Lung (tissue), 12 donors: ENCODE results near the gene DYSF. TPM values are rescaled to one million over a fixed set of nuclear protein-coding genes. Genes with fewer than 3 reads are reported as not detected.

Experiments
- ATAC-seq: fragments of 200-7000 bp; cut with Tn5 transposase; one replicate; pipeline ENCODE4 v1.9.1; 2020; ENCODE audit warnings: moderate number of reproducible peaks; ENCODE audit not compliant: insufficient read depth, low FRiP score
- DNase-seq, 3 donors: peaks; one replicate each; pipeline ENCODE4 v3.0.0-alpha.2; 2013 to 2017
- H3K27ac ChIP-seq, 2 donors: one replicate each; pipeline ENCODE4 v1.5.1; 2013; ENCODE audit warnings: mild to moderate bottlenecking in 2 of 2, moderate library complexity in 2 of 2, control low read depth in 1 of 2, inconsistent platforms in 1 of 2, low read depth in 1 of 2, low read length in 1 of 2
- H3K27me3 ChIP-seq, 3 donors: one replicate each; pipeline ENCODE4 v1.5.1; 2013; ENCODE audit warnings: low read length in 2 of 3; ENCODE audit not compliant: control insufficient read depth in 3 of 3, insufficient read depth in 3 of 3
- H3K36me3 ChIP-seq, 4 donors: one replicate each; pipeline ENCODE4 v1.5.1; 2013; ENCODE audit warnings: low read length in 4 of 4, mild to moderate bottlenecking in 1 of 4, moderate library complexity in 1 of 4; ENCODE audit not compliant: control insufficient read depth in 4 of 4, insufficient read depth in 4 of 4
- H3K4me1 ChIP-seq, 5 donors: one replicate each; pipeline ENCODE4 v1.5.1; 2013; ENCODE audit warnings: low read length in 5 of 5, mild to moderate bottlenecking in 2 of 5, moderate library complexity in 1 of 5; ENCODE audit not compliant: control insufficient read depth in 5 of 5, insufficient read depth in 5 of 5
- H3K4me3 ChIP-seq: one replicate; pipeline ENCODE4 v1.5.1; 2013; ENCODE audit warnings: mild to moderate bottlenecking, control low read depth, moderate library complexity
- H3K9ac ChIP-seq, 2 donors: one replicate each; pipeline ENCODE4 v1.5.1; 2013; ENCODE audit warnings: low read length in 2 of 2, control low read depth in 1 of 2; ENCODE audit not compliant: insufficient read depth in 1 of 2
- H3K9me3 ChIP-seq, 4 donors: one replicate each; pipeline ENCODE4 v1.5.1; 2013; ENCODE audit warnings: low read length in 3 of 4, mild to moderate bottlenecking in 1 of 4, moderate library complexity in 1 of 4; ENCODE audit not compliant: control insufficient read depth in 4 of 4, insufficient read depth in 3 of 4
- WGBS, 2 donors: extraction: QIAGEN DNeasy Blood & Tissue Kit; methylation state at CpG; one replicate each; pipeline ENCODE4 v1.1.7; 2013; 5-methylcytosine and 5-hydroxymethylcytosine counted together
- polyA plus RNA-seq, 2 donors: library from polyadenylated mRNA; stranded (reverse); fragments of 200-250 nt; gene quantifications; one replicate each; pipeline ENCODE4 v1.2.1, GENCODE V29; 2013
- total RNA-seq, 2 donors: library from RNA; depleted of rRNA in 1 of 2; stranded (reverse); fragments of >200 nt in 1 of 2; gene quantifications; one replicate each; pipeline ENCODE4 v1.2.1, GENCODE V29; 2014 to 2021
- TF ChIP-seq, protein P1 (sequence below): IDR thresholded peaks from 2 replicates; pipeline ENCODE4 v1.5.1; 2012; ENCODE audit warnings: mild to moderate bottlenecking; ENCODE audit errors: control extremely low read depth, extremely low read depth
- donor health status: control.
- donor health status: control.
- donor health status: Bipolar disorder and iron deficiency.
- donor health status: healthy.
- donor health status: DM: yes; HTN: yes; CAD: no.

Gene DYSF
- total and polyA plus RNA-seq, 4 donors, result 12.9 to 56.2 (median 40.0) TPM

DNA sequence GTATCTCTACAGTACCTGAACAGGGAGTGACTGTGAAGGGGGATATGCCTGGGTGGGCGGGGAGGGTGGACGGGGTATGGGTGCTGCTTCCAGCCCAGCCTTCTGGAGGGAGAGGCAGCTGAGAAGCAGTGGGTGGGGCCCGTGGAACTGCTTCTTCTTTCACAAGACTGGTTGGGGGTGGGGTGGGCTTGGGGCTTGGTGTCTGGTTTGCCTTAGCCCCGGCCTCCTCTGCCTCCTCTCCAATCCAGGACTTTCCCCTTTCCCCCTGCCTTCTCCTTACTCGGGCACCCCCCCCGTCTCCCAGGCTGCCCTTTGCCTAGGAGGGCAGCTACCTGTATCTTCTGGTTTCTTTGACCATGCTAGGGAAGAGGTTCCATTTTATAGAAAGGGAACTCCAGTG is 233.4 kb downstream of the DYSF start:
- TF ChIP-seq, protein P1, sequence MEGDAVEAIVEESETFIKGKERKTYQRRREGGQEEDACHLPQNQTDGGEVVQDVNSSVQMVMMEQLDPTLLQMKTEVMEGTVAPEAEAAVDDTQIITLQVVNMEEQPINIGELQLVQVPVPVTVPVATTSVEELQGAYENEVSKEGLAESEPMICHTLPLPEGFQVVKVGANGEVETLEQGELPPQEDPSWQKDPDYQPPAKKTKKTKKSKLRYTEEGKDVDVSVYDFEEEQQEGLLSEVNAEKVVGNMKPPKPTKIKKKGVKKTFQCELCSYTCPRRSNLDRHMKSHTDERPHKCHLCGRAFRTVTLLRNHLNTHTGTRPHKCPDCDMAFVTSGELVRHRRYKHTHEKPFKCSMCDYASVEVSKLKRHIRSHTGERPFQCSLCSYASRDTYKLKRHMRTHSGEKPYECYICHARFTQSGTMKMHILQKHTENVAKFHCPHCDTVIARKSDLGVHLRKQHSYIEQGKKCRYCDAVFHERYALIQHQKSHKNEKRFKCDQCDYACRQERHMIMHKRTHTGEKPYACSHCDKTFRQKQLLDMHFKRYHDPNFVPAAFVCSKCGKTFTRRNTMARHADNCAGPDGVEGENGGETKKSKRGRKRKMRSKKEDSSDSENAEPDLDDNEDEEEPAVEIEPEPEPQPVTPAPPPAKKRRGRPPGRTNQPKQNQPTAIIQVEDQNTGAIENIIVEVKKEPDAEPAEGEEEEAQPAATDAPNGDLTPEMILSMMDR, result no peak
- Histone ChIP-seq H3K9me3 (no peaks in the 10 kb centered on the region), H3K9ac (no peak overlapping the region), H3K4me1 (no peaks in the 10 kb centered on the region), H3K4me3 (no peak overlapping the region), H3K27me3 (no peaks in the 10 kb centered on the region), H3K27ac (no peak overlapping the region), H3K36me3 (peaks cover 0 to 6% (median 0%) of the 10 kb centered on the region in 4 donors)
- no peak for DNase-seq
- no peak for ATAC-seq
- WGBS, 2 donors, result 91 to 92% methylated on average over 6 of the region's 6 CpGs

DNA sequence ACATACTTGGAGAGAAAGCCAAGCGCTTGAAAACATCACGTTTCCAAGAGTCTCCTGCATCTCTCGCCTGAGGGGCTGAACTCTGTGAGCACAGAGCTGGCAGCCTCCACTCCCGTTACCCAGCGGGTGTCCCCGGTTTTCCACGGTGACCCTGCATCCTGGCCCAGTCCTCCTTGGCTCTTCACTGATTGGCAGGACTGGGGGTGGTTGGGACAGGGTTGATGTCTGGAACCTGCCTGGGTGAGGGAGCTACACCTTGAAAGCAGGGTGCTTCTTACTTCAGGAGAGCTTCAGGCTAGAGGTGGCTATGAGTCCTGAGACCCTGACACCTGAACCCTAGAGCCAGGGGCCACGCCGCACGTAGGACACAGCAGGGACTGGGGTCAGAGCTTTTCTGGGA is 234.1 kb downstream of the DYSF start:
- TF ChIP-seq, protein P1, result no peak
- WGBS, 2 donors, result 91 to 94% methylated on average over 10 of the region's 10 CpGs
- Histone ChIP-seq H3K4me3 (no peak overlapping the region), H3K4me1 (peaks cover 0 to 4% (median 0%) of the 10 kb centered on the region in 5 donors), H3K9me3 (no peaks in the 10 kb centered on the region), H3K36me3 (peaks cover 0 to 6% (median 0%) of the 10 kb centered on the region in 4 donors), H3K27me3 (no peaks in the 10 kb centered on the region), H3K9ac (no peak overlapping the region), H3K27ac (no peak overlapping the region)
- ATAC-seq (no peak), DNase-seq (no peak)

DNA sequence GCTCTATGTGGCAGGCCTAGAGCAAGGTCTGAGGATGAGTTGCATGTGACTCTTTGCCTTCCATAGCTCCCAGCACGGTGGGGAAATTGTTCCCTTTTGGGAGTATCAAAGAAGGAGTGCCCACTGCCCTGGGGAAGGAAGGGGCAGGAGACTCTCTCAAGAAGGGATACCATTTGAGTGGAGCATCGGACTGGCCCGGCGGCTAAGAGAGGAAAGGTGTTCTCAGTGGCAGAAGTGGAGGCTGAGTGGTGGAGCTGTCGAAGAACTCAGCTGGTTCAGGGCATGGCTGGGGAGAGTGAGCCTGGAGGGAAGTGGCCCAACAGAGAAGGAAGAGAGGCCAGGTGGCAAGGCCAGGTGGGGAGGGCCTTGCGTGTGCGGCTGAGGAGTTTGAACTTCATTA is 235.2 kb downstream of the DYSF start:
- Histone ChIP-seq H3K36me3 (peaks cover 0 to 6% (median 0%) of the 10 kb centered on the region in 4 donors), H3K4me3 (no peak overlapping the region), H3K27me3 (no peaks in the 10 kb centered on the region), H3K4me1 (peaks cover 0 to 4% (median 0%) of the 10 kb centered on the region in 5 donors), H3K27ac (no peak overlapping the region), H3K9me3 (no peaks in the 10 kb centered on the region), H3K9ac (no peak overlapping the region)
- TF ChIP-seq, protein P1, result no peak
- 83 to 99% methylated on average over 7 of the region's 7 CpGs for WGBS, 2 donors
- DNase-seq, result no peak
- no peak for ATAC-seq

DNA sequence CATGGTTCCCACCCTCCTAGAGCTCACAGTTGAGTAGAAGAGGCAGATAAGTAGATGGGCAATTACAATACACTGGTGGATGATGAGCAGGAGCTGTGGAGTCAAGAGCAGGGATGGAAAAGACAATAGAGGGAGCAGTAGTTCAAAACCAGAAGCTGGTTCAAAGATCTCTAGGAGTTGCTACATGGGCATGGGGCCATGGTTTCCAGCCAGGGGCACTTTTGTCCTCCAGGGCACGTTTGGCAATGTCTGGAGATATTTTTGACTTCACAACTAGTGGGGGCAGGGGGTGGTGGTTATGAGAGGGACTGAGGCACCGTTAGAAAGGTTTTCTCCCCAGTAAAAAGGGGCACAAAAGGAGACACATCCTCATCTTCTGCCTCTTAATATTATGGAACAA is 236.0 kb downstream of the DYSF start:
- no peaks in the 10 kb centered on the region for H3K9me3 ChIP-seq
- no peak overlapping the region for H3K9ac ChIP-seq
- H3K27ac ChIP-seq, result no peak overlapping the region
- no peaks in the 10 kb centered on the region for H3K27me3 ChIP-seq
- TF ChIP-seq, protein P1, result no peak
- H3K36me3 ChIP-seq, result peaks cover 0 to 6% (median 0%) of the 10 kb centered on the region in 4 donors
- peaks cover 0 to 4% (median 0%) of the 10 kb centered on the region in 5 donors for H3K4me1 ChIP-seq
- ATAC-seq, result no peak
- DNase-seq, result no peak
- WGBS, 2 donors, result 70 to 71% methylated on average over 2 of the region's 2 CpGs
- no peak overlapping the region for H3K4me3 ChIP-seq
